NB4 (cell line): ENCODE measurements around the gene IL18.

Experiments used
- CTCF ChIP-seq: IDR thresholded peaks from one replicate; pipeline ENCODE4 v1.5.1; 2012; ENCODE audit warnings: low read depth, low read length
- POLR2A ChIP-seq: IDR thresholded peaks from 2 replicates; pipeline ENCODE4 v1.6.1; 2011; ENCODE audit warnings: mild to moderate bottlenecking; ENCODE audit not compliant: insufficient read length; ENCODE audit errors: extremely low read depth

- TF ChIP-seq POLR2A (no peak), CTCF (no peak)
These were observed 3.6 kb downstream of the IL18 start for GRCh38 chr11:112160091-112160848.
